HEK293 (cell line): ENCODE data around the gene RNF115.

Experiments used
- BCL11B ChIP-seq: fragments of 450-650 bp; formaldehyde crosslinking; IDR thresholded peaks from 2 replicates; pipeline ENCODE4 v1.5.1; 2016; ENCODE audit warnings: low read depth, missing biosample characterization, missing genetic modification characterization
- KLF8 ChIP-seq: fragments of 450-650 bp; formaldehyde crosslinking; IDR thresholded peaks from 2 replicates; pipeline ENCODE4 v1.5.1; 2016; ENCODE audit warnings: missing biosample characterization, missing genetic modification characterization
- SALL2 ChIP-seq: fragments of 450-650 bp; formaldehyde crosslinking; IDR thresholded peaks from 2 replicates; pipeline ENCODE4 v1.5.0; 2017; ENCODE audit warnings: missing biosample characterization, mild to moderate bottlenecking, missing genetic modification characterization, borderline replicate concordance
- SP7 ChIP-seq: fragments of 450-650 bp; formaldehyde crosslinking; IDR thresholded peaks from 2 replicates; pipeline ENCODE4 v1.5.1; 2016; ENCODE audit warnings: missing biosample characterization, missing genetic modification characterization
- TCF7L2 ChIP-seq: IDR thresholded peaks from 2 replicates; pipeline ENCODE4 v1.6.1; 2011; ENCODE audit warnings: low read depth, mild to moderate bottlenecking, inconsistent platforms, low read length, moderate library complexity, borderline replicate concordance
- YY2 ChIP-seq: fragments of 450-650 bp; formaldehyde crosslinking; IDR thresholded peaks from 2 replicates; pipeline ENCODE4 v1.5.1; 2016; ENCODE audit warnings: missing biosample characterization, missing genetic modification characterization
- ZFP69B ChIP-seq: fragments of 450-650 bp; formaldehyde crosslinking; IDR thresholded peaks from 2 replicates; pipeline ENCODE4 v1.5.1; 2016; ENCODE audit warnings: missing biosample characterization, missing genetic modification characterization
- ZIC2 ChIP-seq: fragments of 450-650 bp; formaldehyde crosslinking; IDR thresholded peaks from 2 replicates; pipeline ENCODE4 v1.5.1; 2016; ENCODE audit warnings: missing biosample characterization, missing genetic modification characterization
- ZNF114 ChIP-seq: fragments of 450-650 bp; formaldehyde crosslinking; IDR thresholded peaks from 2 replicates; pipeline ENCODE4 v1.5.0; 2017; ENCODE audit warnings: missing biosample characterization, missing genetic modification characterization
- ZNF155 ChIP-seq: fragments of 450-650 bp; formaldehyde crosslinking; IDR thresholded peaks from 2 replicates; pipeline ENCODE4 v1.5.1; 2016; ENCODE audit warnings: missing biosample characterization, missing genetic modification characterization
- ZNF174 ChIP-seq: fragments of 450-650 bp; formaldehyde crosslinking; IDR thresholded peaks from 2 replicates; pipeline ENCODE4 v1.5.0; 2017; ENCODE audit warnings: missing biosample characterization, mild to moderate bottlenecking, missing genetic modification characterization
- ZNF366 ChIP-seq: fragments of 450-650 bp; formaldehyde crosslinking; conservative IDR thresholded peaks from 2 replicates; pipeline ENCODE4 v1.5.1; 2016; ENCODE audit warnings: missing biosample characterization, missing genetic modification characterization
- ZNF37A ChIP-seq: fragments of 450-650 bp; IDR thresholded peaks from 2 replicates; pipeline ENCODE4 v1.5.1; 2018; ENCODE audit warnings: missing biosample characterization, missing genetic modification characterization
- ZNF394 ChIP-seq: fragments of 450-650 bp; formaldehyde crosslinking; IDR thresholded peaks from 2 replicates; pipeline ENCODE4 v1.5.1; 2016; ENCODE audit warnings: missing biosample characterization, missing genetic modification characterization, mild to moderate bottlenecking, moderate library complexity, borderline replicate concordance
- ZNF501 ChIP-seq: fragments of 450-650 bp; formaldehyde crosslinking; IDR thresholded peaks from 2 replicates; pipeline ENCODE4 v1.5.1; 2016; ENCODE audit warnings: missing biosample characterization, missing genetic modification characterization
- ZNF544 ChIP-seq: fragments of 450-650 bp; formaldehyde crosslinking; IDR thresholded peaks from 2 replicates; pipeline ENCODE4 v1.5.0; 2017; ENCODE audit warnings: missing biosample characterization, missing genetic modification characterization
- ZNF596 ChIP-seq: fragments of 450-650 bp; IDR thresholded peaks from 2 replicates; pipeline ENCODE4 v1.5.0; 2018; ENCODE audit warnings: missing biosample characterization, mild to moderate bottlenecking, missing genetic modification characterization, moderate library complexity
- ZNF629 ChIP-seq: fragments of 450-650 bp; formaldehyde crosslinking; IDR thresholded peaks from 2 replicates; pipeline ENCODE4 v1.5.1; 2017; ENCODE audit warnings: missing biosample characterization, missing genetic modification characterization
- ZNF707 ChIP-seq: fragments of 450-650 bp; formaldehyde crosslinking; IDR thresholded peaks from 2 replicates; pipeline ENCODE4 v1.5.1; 2016; ENCODE audit warnings: missing biosample characterization, missing genetic modification characterization
- ZNF76 ChIP-seq: fragments of 450-650 bp; formaldehyde crosslinking; IDR thresholded peaks from 2 replicates; pipeline ENCODE4; 2016; ENCODE audit warnings: low read depth, missing biosample characterization, missing genetic modification characterization, borderline replicate concordance
- ZNF768 ChIP-seq: fragments of 450-650 bp; formaldehyde crosslinking; IDR thresholded peaks from 2 replicates; pipeline ENCODE4 v1.5.1; 2018; ENCODE audit warnings: missing biosample characterization, mild to moderate bottlenecking, missing genetic modification characterization
- ZXDB ChIP-seq: fragments of 450-650 bp; formaldehyde crosslinking; IDR thresholded peaks from 2 replicates; pipeline ENCODE4 v1.5.1; 2016; ENCODE audit warnings: missing biosample characterization, missing genetic modification characterization
- TF ChIP-seq, protein P1 (sequence below): fragments of 450-650 bp; formaldehyde crosslinking; conservative IDR thresholded peaks from 2 replicates; pipeline ENCODE4 v1.5.1; 2016; ENCODE audit warnings: low read depth, missing biosample characterization, missing genetic modification characterization
- TF ChIP-seq, protein P2 (sequence below): fragments of 450-650 bp; formaldehyde crosslinking; IDR thresholded peaks from 2 replicates; pipeline ENCODE4 v1.5.1; 2016; ENCODE audit warnings: missing biosample characterization, missing genetic modification characterization, borderline replicate concordance
- TF ChIP-seq, protein P3 (sequence below): fragments of 450-650 bp; formaldehyde crosslinking; optimal IDR thresholded peaks from 2 replicates; pipeline ENCODE3; 2016; ENCODE audit warnings: missing biosample characterization, mild to moderate bottlenecking, missing genetic modification characterization

The RNF115 gene

DNA sequence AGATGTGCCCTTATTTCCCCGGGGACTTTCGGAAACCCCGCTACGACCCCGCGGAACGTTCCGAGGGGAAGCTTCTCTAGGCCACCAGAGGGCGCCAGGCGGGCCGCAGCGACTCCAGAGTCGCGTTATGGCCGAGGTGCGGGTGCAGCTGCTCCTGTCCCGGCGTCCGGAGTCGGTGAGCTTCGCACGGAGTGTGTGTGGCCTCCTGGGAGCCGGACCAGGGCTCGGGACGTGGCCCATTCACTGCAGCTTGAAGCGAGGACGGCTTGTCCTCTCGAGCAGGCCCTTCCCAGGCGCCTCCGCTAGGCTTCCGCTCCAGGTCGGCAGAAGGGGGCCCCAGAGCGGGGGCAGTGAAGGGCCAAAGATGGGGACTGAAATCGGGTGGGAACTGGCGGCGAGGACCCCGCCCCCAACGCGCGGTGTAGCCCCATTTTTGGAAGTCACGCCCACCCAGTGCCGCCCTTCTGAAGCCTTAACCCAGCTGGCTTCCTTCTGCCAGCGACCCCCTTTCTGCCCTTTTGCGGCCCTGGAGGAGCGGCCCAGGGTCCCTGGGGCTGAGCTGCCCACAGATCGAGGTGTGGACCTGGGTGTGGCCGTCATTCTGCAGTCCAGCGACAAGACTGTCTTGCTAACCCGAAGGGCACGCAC lies 21.7 kb upstream of the RNF115 start, which contains the start of gene NUDT17 (continued):
- TF ChIP-seq BCL11B, result no peak; the same call in 1 of the 2 replicates
- peak; percentile 27; the same call in 1 of the 2 replicates for TF ChIP-seq KLF8 (tag by site-specific recombination)
- TF ChIP-seq ZFP69B (tag by site-specific recombination), result no peak
- no peak for TF ChIP-seq ZNF768
- TF ChIP-seq SP7 (tag by site-specific recombination), result peak; percentile 47
- TF ChIP-seq, protein P1, sequence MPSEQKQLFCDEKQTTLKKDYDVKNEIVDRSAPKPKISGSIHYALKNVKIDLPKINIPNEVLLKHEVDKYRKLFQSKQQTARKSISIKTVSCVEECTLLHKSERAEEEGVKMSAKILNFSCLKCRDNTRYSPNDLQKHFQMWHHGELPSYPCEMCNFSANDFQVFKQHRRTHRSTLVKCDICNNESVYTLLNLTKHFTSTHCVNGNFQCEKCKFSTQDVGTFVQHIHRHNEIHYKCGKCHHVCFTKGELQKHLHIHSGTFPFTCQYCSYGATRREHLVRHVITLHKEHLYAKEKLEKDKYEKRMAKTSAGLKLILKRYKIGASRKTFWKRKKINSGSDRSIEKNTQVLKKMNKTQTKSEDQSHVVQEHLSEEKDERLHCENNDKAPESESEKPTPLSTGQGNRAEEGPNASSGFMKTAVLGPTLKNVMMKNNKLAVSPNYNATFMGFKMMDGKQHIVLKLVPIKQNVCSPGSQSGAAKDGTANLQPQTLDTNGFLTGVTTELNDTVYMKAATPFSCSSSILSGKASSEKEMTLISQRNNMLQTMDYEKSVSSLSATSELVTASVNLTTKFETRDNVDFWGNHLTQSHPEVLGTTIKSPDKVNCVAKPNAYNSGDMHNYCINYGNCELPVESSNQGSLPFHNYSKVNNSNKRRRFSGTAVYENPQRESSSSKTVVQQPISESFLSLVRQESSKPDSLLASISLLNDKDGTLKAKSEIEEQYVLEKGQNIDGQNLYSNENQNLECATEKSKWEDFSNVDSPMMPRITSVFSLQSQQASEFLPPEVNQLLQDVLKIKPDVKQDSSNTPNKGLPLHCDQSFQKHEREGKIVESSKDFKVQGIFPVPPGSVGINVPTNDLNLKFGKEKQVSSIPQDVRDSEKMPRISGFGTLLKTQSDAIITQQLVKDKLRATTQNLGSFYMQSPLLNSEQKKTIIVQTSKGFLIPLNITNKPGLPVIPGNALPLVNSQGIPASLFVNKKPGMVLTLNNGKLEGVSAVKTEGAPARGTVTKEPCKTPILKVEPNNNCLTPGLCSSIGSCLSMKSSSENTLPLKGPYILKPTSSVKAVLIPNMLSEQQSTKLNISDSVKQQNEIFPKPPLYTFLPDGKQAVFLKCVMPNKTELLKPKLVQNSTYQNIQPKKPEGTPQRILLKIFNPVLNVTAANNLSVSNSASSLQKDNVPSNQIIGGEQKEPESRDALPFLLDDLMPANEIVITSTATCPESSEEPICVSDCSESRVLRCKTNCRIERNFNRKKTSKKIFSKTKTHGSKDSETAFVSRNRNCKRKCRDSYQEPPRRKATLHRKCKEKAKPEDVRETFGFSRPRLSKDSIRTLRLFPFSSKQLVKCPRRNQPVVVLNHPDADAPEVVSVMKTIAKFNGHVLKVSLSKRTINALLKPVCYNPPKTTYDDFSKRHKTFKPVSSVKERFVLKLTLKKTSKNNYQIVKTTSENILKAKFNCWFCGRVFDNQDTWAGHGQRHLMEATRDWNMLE (tag by site-specific recombination), result no peak
- TF ChIP-seq, protein P2, sequence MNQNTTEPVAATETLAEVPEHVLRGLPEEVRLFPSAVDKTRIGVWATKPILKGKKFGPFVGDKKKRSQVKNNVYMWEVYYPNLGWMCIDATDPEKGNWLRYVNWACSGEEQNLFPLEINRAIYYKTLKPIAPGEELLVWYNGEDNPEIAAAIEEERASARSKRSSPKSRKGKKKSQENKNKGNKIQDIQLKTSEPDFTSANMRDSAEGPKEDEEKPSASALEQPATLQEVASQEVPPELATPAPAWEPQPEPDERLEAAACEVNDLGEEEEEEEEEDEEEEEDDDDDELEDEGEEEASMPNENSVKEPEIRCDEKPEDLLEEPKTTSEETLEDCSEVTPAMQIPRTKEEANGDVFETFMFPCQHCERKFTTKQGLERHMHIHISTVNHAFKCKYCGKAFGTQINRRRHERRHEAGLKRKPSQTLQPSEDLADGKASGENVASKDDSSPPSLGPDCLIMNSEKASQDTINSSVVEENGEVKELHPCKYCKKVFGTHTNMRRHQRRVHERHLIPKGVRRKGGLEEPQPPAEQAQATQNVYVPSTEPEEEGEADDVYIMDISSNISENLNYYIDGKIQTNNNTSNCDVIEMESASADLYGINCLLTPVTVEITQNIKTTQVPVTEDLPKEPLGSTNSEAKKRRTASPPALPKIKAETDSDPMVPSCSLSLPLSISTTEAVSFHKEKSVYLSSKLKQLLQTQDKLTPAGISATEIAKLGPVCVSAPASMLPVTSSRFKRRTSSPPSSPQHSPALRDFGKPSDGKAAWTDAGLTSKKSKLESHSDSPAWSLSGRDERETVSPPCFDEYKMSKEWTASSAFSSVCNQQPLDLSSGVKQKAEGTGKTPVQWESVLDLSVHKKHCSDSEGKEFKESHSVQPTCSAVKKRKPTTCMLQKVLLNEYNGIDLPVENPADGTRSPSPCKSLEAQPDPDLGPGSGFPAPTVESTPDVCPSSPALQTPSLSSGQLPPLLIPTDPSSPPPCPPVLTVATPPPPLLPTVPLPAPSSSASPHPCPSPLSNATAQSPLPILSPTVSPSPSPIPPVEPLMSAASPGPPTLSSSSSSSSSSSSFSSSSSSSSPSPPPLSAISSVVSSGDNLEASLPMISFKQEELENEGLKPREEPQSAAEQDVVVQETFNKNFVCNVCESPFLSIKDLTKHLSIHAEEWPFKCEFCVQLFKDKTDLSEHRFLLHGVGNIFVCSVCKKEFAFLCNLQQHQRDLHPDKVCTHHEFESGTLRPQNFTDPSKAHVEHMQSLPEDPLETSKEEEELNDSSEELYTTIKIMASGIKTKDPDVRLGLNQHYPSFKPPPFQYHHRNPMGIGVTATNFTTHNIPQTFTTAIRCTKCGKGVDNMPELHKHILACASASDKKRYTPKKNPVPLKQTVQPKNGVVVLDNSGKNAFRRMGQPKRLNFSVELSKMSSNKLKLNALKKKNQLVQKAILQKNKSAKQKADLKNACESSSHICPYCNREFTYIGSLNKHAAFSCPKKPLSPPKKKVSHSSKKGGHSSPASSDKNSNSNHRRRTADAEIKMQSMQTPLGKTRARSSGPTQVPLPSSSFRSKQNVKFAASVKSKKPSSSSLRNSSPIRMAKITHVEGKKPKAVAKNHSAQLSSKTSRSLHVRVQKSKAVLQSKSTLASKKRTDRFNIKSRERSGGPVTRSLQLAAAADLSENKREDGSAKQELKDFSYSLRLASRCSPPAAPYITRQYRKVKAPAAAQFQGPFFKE (tag by site-specific recombination), result no peak
- no peak for TF ChIP-seq ZIC2 (tag by site-specific recombination)
- TF ChIP-seq ZNF114 (tag by site-specific recombination), result no peak
- TF ChIP-seq YY2, result no peak
- no peak for TF ChIP-seq ZNF37A (tag by site-specific recombination)
- TF ChIP-seq ZXDB (tag by site-specific recombination), result no peak; the same call in none of the 2 replicates
- TF ChIP-seq ZNF501 (tag by site-specific recombination), result peak; percentile 82
- TF ChIP-seq TCF7L2, result no peak
- no peak for TF ChIP-seq ZNF707 (tag by site-specific recombination)
- no peak for TF ChIP-seq ZNF544
- no peak for TF ChIP-seq SALL2
- no peak for TF ChIP-seq ZNF366
- TF ChIP-seq, protein P3, sequence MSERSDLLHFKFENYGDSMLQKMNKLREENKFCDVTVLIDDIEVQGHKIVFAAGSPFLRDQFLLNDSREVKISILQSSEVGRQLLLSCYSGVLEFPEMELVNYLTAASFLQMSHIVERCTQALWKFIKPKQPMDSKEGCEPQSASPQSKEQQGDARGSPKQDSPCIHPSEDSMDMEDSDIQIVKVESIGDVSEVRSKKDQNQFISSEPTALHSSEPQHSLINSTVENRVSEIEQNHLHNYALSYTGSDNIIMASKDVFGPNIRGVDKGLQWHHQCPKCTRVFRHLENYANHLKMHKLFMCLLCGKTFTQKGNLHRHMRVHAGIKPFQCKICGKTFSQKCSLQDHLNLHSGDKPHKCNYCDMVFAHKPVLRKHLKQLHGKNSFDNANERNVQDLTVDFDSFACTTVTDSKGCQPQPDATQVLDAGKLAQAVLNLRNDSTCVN, result peak; percentile 45
- TF ChIP-seq ZNF76 (tag by site-specific recombination), result peak; percentile 69
- no peak for TF ChIP-seq ZNF596
- 0 out of 2 replicates have a peak, but pooled peaks have one; percentile 22 for TF ChIP-seq ZNF629 (tag by site-specific recombination)
- TF ChIP-seq ZNF155, result no peak
- no peak for TF ChIP-seq ZNF174 (tag by site-specific recombination)
- TF ChIP-seq ZNF394 (tag by site-specific recombination), result peak; percentile 90
- TF ChIP-seq, all 188 proteins: peak for 47
